ENCODE data around the gene SRD5A2. TPM values are rescaled to one million over a fixed set of nuclear protein-coding genes. Genes with fewer than 3 reads are reported as not detected.

The SRD5A2 gene
- total RNA-seq, 1 experiment from 2014 or later = not detected

DNA sequence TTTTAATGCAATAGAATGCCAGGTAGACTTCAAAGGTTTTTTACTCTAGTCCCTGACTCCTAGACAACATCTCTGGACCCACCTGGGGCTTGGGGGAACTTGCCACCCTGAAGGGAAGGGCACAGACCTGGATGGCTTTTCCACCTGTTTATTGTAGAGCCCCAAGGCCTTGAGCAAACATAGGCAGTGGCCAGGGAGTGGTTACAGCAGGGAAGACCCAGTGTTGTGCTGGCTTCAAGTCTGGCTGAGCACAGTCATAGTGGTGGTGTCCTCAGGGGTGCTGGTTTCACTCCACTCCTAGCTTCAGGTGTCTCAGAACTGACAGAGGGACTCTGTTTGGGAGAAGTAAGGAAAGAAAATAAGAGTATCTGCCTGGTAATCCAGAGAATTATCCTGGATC, 5.5 kb upstream of the SRD5A2 start:
- H3K4me1 ChIP-seq (ENCODE audit: insufficient read depth, low read length, poor library complexity, severe bottlenecking) = no peaks in the 10 kb centered on the region
- POLR2A ChIA-PET (ENCODE audit: low non-redundant PET) = no interaction called here
- H3K4me3 ChIP-seq (ENCODE audit: low read depth, low read length, poor library complexity, severe bottlenecking) = no peak overlapping the region
- CTCF ChIA-PET = no interaction called here
- H3K9me3 ChIP-seq (ENCODE audit: low read depth, low read length, poor library complexity, severe bottlenecking) = no peaks in the 10 kb centered on the region
- no TSS peak for BruUV-seq (replicated peaks)
- DNase-seq (ENCODE audit: low spot score) = no peak
- no peak overlapping the region for H3K27ac ChIP-seq (ENCODE audit: low read depth, low read length, poor library complexity, severe bottlenecking)
- intact Hi-C loops (cut with micrococcal nuclease; ENCODE audit: unreplicated experiment) = no loop called here
- H3K27me3 ChIP-seq (replicated peaks; ENCODE audit: insufficient read depth, low read depth, low read length, poor library complexity) = peaks cover 18% of the 10 kb centered on the region
- H3K36me3 ChIP-seq (ENCODE audit: insufficient read depth, low read length, poor library complexity, severe bottlenecking) = no peaks in the 10 kb centered on the region
- TF ChIP-seq, protein P1, sequence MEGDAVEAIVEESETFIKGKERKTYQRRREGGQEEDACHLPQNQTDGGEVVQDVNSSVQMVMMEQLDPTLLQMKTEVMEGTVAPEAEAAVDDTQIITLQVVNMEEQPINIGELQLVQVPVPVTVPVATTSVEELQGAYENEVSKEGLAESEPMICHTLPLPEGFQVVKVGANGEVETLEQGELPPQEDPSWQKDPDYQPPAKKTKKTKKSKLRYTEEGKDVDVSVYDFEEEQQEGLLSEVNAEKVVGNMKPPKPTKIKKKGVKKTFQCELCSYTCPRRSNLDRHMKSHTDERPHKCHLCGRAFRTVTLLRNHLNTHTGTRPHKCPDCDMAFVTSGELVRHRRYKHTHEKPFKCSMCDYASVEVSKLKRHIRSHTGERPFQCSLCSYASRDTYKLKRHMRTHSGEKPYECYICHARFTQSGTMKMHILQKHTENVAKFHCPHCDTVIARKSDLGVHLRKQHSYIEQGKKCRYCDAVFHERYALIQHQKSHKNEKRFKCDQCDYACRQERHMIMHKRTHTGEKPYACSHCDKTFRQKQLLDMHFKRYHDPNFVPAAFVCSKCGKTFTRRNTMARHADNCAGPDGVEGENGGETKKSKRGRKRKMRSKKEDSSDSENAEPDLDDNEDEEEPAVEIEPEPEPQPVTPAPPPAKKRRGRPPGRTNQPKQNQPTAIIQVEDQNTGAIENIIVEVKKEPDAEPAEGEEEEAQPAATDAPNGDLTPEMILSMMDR (conservative IDR thresholded peaks at IDR 0.05; ENCODE audit: low read depth, low read length) = no peak
- TF ChIP-seq EZH2 (IDR thresholded peaks at IDR 0.05; ENCODE audit: borderline replicate concordance, low read depth, low read length, poor library complexity, severe bottlenecking) = no peak

DNA sequence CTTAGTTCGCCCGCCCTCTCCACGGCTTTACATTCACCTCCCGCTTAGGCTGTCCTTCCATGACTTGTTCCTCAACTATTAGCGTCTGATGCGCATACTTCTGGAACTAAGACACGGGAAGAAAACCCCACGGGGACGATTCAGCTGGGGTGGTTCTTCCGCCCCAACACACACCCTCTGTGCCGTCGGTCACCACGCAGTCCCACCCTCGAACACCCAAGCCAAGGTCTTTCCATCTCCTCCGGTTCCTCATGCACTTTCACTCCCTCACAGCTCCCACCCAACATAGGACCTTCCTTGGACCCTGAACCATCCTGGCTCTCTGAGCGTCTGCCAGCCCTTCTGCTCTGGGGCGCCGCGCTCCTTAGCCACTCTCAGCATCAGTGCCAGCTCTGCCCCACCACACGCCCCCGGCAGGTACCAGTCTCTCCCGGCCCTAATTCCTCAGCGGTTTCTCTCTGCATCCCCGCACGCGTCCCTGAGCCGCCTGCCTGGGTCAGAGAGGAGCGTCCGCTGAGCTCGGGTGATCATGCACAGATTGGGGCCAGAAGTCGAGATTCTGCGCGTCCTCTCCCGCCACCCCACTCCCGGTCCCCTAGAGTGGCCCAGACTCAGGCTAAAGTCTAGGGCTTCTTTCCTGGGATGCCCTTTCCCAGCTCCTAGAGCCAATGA, 522 bp upstream of the SRD5A2 start:
- DNase-seq (ENCODE audit: low spot score) = no peak
- Histone ChIP-seq H3K4me1 (ENCODE audit: insufficient read depth, low read length, poor library complexity, severe bottlenecking) (no peaks in the 10 kb centered on the region), H3K4me3 (ENCODE audit: low read depth, low read length, poor library complexity, severe bottlenecking) (no peak overlapping the region), H3K27ac (ENCODE audit: low read depth, low read length, poor library complexity, severe bottlenecking) (no peak overlapping the region), H3K27me3 (replicated peaks; ENCODE audit: insufficient read depth, low read depth, low read length, poor library complexity) (peaks cover 57% of the 10 kb centered on the region), H3K9me3 (ENCODE audit: low read depth, low read length, poor library complexity, severe bottlenecking) (no peaks in the 10 kb centered on the region), H3K36me3 (ENCODE audit: insufficient read depth, low read length, poor library complexity, severe bottlenecking) (no peaks in the 10 kb centered on the region)
- intact Hi-C loops (cut with micrococcal nuclease; ENCODE audit: unreplicated experiment) = no loop called here
- no TSS peak for BruUV-seq (replicated peaks)
- CTCF ChIA-PET = no interaction called here
- POLR2A ChIA-PET (ENCODE audit: low non-redundant PET) = no interaction called here
- TF ChIP-seq EZH2 (IDR thresholded peaks at IDR 0.05; ENCODE audit: borderline replicate concordance, low read depth, low read length, poor library complexity, severe bottlenecking) = no peak
- TF ChIP-seq, protein P1 (conservative IDR thresholded peaks at IDR 0.05; ENCODE audit: low read depth, low read length) = no peak

DNA sequence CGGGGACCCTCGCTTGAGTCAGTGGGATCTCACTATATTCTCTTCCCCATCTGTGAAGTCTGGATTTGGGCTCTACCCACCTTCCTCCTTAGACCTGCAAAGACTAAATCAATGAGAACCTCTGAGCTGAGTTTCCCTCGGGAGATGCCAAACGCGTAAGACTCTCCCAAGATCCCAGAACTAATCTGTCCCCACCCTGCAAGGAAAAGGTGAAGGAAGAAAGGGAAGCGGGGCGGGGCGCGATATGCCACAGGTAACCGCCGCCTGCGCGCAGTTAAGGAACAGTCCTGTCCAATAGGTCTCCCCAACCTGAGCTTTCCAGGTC, 780 bp downstream of the SRD5A2 start:
- CTCF ChIA-PET = no interaction called here
- intact Hi-C loops (cut with micrococcal nuclease; ENCODE audit: unreplicated experiment) = no loop called here
- Histone ChIP-seq H3K4me1 (ENCODE audit: insufficient read depth, low read length, poor library complexity, severe bottlenecking) (no peaks in the 10 kb centered on the region), H3K36me3 (ENCODE audit: insufficient read depth, low read length, poor library complexity, severe bottlenecking) (no peaks in the 10 kb centered on the region), H3K4me3 (ENCODE audit: low read depth, low read length, poor library complexity, severe bottlenecking) (no peak overlapping the region), H3K27ac (ENCODE audit: low read depth, low read length, poor library complexity, severe bottlenecking) (no peak overlapping the region), H3K9me3 (ENCODE audit: low read depth, low read length, poor library complexity, severe bottlenecking) (no peaks in the 10 kb centered on the region), H3K27me3 (replicated peaks; ENCODE audit: insufficient read depth, low read depth, low read length, poor library complexity) (peaks cover 57% of the 10 kb centered on the region)
- no TSS peak for BruUV-seq (replicated peaks)
- no peak for DNase-seq (ENCODE audit: low spot score)
- POLR2A ChIA-PET (ENCODE audit: low non-redundant PET) = no interaction called here
- TF ChIP-seq, protein P1 (conservative IDR thresholded peaks at IDR 0.05; ENCODE audit: low read depth, low read length) = no peak
- TF ChIP-seq EZH2 (IDR thresholded peaks at IDR 0.05; ENCODE audit: borderline replicate concordance, low read depth, low read length, poor library complexity, severe bottlenecking) = no peak
